GM21786 (cell line): Measurements from ENCODE around the gene NUBP2.

ENCODE experiments used
- ATAC-seq: cut with Tn5 transposase; IDR thresholded peaks from one replicate; pipeline ENCODE4 v1.9.1; 2021; ENCODE audit not compliant: unreplicated experiment

NUBP2 gene

GRCh38 chr16:1771864-1772361 lies 10.8 kb upstream of the NUBP2 start:
- no peak for ATAC-seq

GRCh38 chr16:1772362-1772907 lies 10.3 kb upstream of the NUBP2 start, which contains the start of gene EME2:
TSS of gene EME2 (plus strand) at chr16:1772810. CDS start at chr16:1773228, 418 bp downstream.
- ATAC-seq, result peak; percentile 5

- ATAC-seq, result peak; percentile 39
Measured at GRCh38 chr16:1772908-1773702, 9.7 kb upstream of the NUBP2 start, which contains the start of gene MRPS34. TSS of gene MRPS34 (minus strand) at chr16:1773134. CDS start at chr16:1773119, 15 bp downstream.

GRCh38 chr16:1773703-1774447 lies 8.9 kb upstream of the NUBP2 start:
- ATAC-seq, result no peak

GRCh38 chr16:1774448-1774780 lies 8.3 kb upstream of the NUBP2 start:
- no peak for ATAC-seq

- ATAC-seq, result no peak
Measured at GRCh38 chr16:1775006-1775845, 7.5 kb upstream of the NUBP2 start.

- no peak for ATAC-seq
Measured at GRCh38 chr16:1775846-1776671, 6.7 kb upstream of the NUBP2 start.

- no peak for ATAC-seq
Measured at GRCh38 chr16:1776672-1776955, 6.1 kb upstream of the NUBP2 start.

GRCh38 chr16:1776991-1777374 lies 5.8 kb upstream of the NUBP2 start:
- no peak for ATAC-seq

GRCh38 chr16:1777375-1778199 lies 5.2 kb upstream of the NUBP2 start:
- no peak for ATAC-seq

- no peak for ATAC-seq
Measured at GRCh38 chr16:1778200-1779179, 4.3 kb upstream of the NUBP2 start.

GRCh38 chr16:1779234-1779701 lies 3.5 kb upstream of the NUBP2 start:
- no peak for ATAC-seq

- no peak for ATAC-seq
Measured at GRCh38 chr16:1779741-1780676, 2.8 kb upstream of the NUBP2 start.

GRCh38 chr16:1780677-1781072 lies 2.1 kb upstream of the NUBP2 start:
- no peak for ATAC-seq

GRCh38 chr16:1781254-1781653 lies 1.5 kb upstream of the NUBP2 start:
- ATAC-seq, result no peak

- no peak for ATAC-seq
Measured at GRCh38 chr16:1781758-1782407, 877 bp upstream of the NUBP2 start.
